ENCODE data around the gene BMF.

GRCh38 chr15:40045572-40046217 lies 63.0 kb downstream of the BMF start:
- no peak for TF ChIP-seq CTCF (IDR thresholded peaks at IDR 0.05)
- TF ChIP-seq POLR2AphosphoS5 (IDR thresholded peaks at IDR 0.05) = no peak

Data from prostate gland (tissue), 2 donors.